Right renal pelvis (tissue), 4 donors: ENCODE data around the gene CELF2. TPM values are rescaled to one million over a fixed set of nuclear protein-coding genes. Genes with fewer than 3 reads are reported as not detected.

Source experiments
- DNase-seq, 4 donors: peaks; one replicate each; pipeline ENCODE4 v3.0.0-alpha.2; 2013; ENCODE audit warnings: low read depth in 4 of 4, low spot score in 3 of 4, missing footprints in 1 of 4
- polyA plus RNA-seq, 4 donors: library from polyadenylated mRNA; unstranded; fragments of 120-200 nt; gene quantifications; one replicate each; pipeline ENCODE4 v1.2.1, GENCODE V29; 2013; ENCODE audit not compliant: insufficient read length in 4 of 4

CELF2 gene
- polyA plus RNA-seq, 4 donors: 12.0 to 14.5 (median 12.3) TPM

DNA sequence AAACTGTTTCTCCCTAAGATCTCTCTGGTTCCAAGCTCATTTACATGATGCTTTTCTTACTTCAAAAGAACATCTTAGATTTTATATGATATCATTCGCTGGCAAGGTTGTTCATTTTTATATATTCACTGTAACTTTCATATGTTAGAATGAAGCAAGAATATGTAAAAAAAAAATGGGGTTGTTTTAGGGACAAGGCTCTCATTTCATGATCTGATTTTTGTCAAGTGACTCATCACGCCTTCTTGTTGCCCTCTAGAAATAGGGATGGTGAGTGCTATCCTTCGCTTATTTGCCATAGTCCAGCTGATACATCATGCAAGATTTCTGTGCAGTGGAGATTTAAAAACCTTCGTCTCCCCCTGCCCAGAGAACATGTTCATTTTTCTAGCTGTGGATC lies 14.0 kb upstream of the CELF2 start:
- no peak for DNase-seq

GRCh38 chr10:11004144-11005077 lies 13.3 kb upstream of the CELF2 start:
- DNase-seq: no peak

GRCh38 chr10:11005725-11006427 lies 11.8 kb upstream of the CELF2 start:
- no peak for DNase-seq

- no peak for DNase-seq
Observed at GRCh38 chr10:11006428-11006825, 11.2 kb upstream of the CELF2 start.

DNA sequence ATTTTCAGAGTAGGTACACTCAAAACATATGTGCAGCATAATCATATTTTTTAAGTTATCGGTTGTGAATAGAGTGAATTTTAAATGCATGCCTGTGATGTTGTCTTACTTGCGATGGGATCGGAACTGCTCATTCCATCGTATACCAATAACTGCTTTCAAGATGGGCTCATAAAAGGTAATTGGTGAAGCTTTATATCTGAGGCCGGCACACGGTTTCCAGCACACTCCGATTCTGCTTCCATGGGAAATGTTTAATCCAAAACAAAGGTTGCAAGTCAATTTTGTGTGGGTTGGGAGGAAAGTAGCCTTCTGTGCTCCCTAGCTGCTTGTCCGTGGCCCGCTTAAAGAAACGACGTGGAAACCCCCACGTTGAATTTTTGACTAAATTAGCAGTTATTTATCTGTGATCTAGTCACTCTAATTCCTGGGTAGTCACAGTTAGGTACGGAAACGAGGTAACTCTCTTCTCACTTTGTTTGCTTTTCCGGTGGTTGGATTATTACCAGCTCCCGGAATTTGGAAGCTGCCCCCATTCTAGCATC lies 10.1 kb upstream of the CELF2 start:
- no peak for DNase-seq

DNA sequence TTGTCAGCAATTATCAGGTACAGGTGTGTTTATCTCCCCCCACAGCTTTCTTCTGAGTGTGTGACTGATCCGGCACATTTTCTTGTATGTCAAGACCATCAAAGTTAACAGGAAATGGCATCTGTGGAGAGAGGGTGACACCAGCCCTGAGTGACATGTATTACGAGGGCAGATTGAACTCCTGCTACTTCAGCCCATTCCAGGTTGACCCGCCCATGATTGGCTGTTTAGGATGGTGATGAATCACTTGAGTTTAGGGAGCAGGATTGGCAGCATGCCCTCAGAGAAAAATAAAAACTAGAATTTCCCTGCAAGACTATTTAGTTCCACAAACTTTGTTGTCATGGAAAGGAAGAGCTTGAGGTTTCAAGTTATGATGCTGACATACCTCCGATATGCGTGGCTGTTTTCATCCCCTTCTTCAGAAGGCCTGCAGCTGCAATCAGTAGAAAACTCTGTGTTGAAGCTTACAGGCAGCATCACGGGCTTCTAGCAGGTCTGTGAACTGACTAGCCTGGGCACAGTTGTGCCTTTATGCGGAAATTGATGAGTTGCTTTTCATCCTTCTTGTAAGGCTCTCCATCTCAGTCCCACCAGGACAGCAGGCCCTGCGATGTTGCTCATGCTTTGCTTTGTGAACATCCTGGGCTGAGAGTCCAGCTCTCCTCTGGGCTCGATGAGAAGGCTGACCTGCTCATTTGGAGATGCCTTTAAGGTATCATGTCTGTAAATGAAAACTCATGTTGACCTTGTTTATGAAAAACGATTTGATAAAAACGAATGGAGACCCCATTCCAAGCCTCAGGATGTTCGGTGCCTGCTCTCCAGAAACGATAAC lies 8.0 kb upstream of the CELF2 start:
- no peak for DNase-seq

GRCh38 chr10:11010582-11010981 lies 7.1 kb upstream of the CELF2 start:
- DNase-seq: no peak

- DNase-seq: no peak
Observed at GRCh38 chr10:11011436-11011835, 6.2 kb upstream of the CELF2 start.

GRCh38 chr10:11011984-11012383 lies 5.7 kb upstream of the CELF2 start:
- no peak for DNase-seq

DNA sequence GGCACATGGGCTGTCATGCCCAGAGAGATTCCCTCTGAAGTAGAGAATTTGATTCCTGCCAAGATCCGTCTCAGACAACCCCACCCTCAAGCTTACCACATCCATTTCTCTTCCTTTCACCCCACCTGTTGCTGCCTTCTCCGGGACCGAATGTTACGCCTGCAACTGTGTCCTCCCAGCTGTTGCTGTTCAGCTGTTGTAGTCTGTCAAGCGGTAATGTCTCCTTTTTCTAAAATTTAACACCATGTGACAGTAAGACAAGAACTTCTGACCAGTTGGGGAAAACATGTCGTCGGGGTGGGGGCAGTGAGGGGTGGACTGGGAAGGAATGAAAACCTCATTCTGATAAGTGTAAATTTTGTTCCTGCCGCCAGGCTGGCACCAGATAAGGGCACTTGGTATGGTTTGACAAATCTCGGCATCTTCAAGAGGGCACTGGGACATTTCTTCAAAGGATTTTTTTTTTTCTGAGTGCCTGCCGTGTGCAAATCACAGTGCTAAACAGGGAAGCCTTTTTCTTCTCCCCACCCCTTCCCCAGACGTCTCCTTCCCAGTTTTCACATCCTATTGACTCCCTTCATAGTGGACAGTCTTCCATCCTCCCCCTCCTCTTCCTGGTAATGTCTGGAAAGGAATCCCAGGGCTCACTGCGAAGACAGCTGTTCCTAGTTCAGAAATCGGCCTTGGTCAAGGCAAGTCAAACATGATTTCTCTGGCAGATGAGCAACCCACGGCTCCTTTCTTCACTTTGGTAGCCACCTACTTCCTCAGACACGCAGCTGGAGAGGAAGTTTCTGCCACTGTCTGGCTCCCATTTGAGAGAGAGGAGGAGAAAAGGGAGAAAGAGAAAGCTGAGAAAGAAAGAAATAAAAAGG lies 5.0 kb upstream of the CELF2 start:
- DNase-seq: no peak

GRCh38 chr10:11013836-11014235 lies 3.8 kb upstream of the CELF2 start:
- no peak for DNase-seq

GRCh38 chr10:11014671-11015445 lies 2.8 kb upstream of the CELF2 start:
- no peak for DNase-seq

GRCh38 chr10:11015446-11015934 lies 2.2 kb upstream of the CELF2 start:
- no peak for DNase-seq

- no peak for DNase-seq
Observed at GRCh38 chr10:11017000-11017569, 587 bp upstream of the CELF2 start.

- DNase-seq: no peak
Observed at GRCh38 chr10:11018432-11018841, 765 bp downstream of the CELF2 start.

DNA sequence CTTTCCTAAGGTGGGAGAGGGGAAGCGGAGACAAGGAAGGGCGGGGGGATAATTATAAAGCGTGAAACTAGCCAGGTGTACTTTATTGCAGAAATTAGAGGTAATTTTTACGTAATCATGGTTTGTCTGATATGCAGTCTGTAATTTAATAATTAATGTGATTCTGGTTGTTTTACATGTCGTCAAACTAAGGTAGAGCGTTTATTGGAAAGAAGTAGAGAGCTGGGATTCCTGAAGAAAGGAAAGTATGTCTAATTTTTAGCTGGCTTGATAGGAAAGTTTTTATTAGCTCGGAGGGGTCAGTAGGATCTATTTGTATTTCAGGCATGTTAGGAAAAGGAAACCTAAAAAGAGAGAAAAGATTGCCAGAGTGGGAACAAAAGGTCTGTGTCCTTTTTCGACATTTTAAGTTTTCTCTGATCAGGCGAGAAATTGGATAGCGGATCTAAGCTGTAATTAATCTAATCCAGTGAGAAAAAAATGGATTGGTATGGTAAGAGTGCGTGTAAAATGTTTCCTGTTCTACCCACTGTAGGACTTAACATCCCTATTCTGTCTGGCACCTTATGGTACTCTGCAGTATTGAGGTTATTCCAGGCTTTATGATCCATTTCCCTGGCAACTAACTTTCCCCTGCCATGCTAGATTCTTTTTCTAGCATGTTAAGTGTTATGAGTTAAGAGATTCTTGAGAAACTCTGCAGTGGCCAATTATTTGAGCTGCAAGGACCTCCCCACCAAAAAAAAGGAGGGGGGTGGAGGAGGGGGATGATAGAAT lies 1.4 kb downstream of the CELF2 start:
- no peak for DNase-seq

GRCh38 chr10:11019724-11020547 lies 2.3 kb downstream of the CELF2 start:
- no peak for DNase-seq
